GM19455 (cell line): Measurements from ENCODE around the gene MET.

ENCODE experiments used
- ATAC-seq: cut with Tn5 transposase; IDR thresholded peaks from one replicate; pipeline ENCODE4 v1.9.1; 2021; ENCODE audit not compliant: unreplicated experiment

The MET gene

DNA sequence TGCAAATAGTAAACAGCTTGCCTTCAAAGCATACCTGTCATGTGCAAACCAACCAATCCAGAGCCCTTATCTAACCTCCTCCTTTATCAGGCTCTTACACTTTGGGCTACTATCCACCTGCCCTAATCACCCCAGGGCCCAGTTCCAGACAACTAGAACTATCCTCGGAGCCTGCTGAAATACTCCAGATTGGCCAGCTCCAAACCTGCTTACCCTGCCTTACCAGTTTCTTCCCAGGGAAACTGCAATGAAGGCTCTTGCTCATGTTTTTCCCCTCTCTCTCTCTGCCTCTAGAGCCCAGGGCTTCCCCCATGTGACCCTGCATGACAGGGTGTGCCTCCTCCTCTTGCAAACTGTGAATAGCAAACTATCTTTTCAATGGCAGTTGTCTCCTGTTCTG lies 109.0 kb downstream of the MET start:
- ATAC-seq: no peak

DNA sequence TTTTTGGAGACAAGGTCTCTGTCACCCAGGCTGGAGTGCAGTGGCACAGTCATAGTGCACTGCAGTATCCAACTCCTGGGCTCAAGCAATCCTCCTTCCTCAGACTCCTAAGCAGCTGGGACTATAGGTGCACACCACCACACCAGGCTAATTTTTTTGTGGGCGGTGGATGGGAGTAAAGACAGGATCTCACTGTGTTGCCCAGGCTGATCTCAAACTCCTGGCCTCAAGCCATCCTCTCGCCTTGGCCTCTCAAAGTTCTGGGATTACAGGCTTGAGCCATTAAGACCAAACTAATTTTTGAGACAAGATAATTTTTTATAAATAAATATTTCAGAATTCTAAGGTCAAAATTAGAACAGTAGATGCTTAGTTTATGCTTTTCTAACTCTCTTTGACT lies 109.6 kb downstream of the MET start:
- no peak for ATAC-seq

DNA sequence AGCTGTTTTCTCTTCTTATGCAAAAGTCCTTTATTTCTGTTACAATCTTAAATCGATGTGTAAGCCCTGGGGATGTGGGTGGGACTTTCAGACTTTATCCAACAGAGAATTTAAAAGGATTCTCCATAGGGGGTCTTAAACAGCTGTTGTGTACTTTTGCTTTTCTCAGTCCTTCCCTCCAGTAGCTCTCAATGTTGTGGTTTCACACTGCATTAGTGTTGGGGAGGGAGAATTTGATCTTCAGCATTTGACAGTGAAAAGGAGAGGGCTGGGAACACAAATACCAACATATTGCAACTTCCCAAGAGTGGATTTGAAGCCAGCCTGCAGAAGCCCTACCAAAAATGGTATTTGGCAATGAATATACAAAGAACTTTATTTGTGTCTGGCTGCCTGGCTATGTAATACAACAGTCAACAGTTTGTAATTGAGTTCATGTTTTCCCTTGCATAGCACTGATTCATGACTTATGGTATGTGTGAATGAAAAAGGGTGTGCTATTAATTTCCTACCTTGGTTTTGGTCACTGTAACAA lies 110.2 kb downstream of the MET start:
- no peak for ATAC-seq

DNA sequence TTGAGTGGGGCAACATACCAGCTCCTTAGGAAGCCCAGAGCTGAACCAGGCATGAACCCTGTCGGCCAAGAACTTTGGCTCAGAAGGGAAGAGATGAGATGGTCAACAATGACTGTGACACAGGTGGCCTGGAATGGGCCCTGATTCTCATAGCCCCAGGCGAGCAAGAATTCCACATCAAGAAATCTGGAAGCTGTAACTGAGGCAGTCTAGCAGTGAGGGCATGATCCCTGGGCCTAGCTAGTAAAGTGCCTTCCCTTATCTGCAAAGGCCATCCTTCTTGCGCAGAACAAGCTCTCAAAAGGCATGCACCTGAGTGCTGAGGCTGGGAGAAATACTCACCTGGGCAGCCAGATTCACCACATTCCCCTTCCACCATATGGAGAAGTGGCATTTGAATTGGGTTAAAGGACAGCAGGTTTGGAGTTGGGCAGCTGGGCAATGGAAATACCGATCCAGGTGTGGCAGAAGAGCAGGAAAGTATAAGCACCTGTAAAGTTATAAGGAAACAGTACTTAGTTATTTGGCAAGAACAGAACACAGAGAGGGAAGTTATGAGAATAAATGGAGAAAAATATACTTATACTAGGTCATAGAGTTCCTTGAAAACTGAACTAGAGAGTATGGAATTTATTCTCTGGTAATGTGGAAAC lies 111.8 kb downstream of the MET start:
- ATAC-seq: no peak

DNA sequence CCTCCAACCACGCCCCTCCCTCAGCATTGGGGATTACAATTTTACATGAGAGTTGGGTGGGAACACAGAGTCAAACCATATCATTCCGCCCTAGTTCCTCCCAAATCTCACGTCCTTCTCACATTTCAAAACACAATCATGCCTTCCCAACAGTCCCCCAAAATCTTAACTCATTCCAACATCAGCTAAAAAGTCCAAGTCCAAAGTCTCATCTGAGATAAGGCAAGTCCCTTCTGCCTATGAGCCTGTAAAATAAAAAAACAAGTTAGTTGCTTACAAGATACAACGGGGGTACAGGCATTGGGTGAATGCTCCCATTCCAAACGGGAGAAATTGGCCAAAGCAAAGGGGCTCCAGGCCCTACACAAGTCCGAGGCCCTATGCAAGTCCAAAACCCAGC lies 112.7 kb downstream of the MET start:
- no peak for ATAC-seq

DNA sequence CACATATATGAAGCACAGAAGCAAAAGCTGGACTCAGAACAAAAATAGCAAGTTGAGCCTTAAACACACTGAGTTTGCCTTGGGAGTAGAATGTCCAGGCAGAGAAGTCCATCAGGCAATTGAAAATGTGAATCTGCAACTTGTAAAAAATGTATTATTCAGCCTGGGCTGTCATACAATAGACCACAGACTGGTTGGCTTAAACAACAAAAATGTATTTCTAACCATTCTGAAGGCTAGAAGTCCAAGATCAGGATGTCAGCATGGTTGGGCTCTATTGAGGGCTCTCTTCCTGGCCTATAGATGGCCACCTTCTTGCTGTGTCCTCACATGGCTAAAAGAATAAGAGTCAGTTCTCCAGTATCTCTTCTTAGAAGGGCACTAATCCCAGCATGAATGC lies 113.8 kb downstream of the MET start:
- no peak for ATAC-seq

DNA sequence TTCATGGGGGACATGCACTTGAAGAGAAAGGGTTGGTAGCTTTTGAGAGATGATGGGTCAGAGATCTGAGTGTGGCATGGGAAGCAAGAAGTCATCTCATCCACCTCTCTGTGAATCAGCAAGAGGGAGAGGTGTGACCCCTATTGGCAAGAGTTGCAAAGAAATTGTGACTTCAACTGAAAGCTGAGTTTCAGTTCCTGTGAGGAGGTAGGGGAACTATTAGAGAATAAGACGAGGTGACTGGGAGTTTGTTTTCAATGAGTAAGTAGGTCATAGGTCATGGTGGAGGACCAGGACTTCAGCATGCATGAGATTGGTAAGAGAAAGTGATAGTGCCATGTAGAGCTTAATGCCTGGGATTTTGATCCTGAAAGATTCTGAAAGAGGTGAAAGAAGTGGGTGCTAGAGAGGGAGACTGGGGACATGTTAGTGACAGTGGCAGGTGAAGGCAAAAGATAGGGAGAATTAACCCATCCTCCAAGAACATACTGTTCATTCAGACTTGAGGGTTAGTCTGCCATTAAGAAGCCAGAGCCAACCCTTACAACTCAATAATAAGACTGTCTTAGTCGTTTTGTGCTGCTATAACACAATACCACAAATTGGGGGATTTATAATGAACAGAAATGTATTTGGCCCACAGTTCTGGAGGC lies 114.9 kb downstream of the MET start:
- peak; percentile 98 for ATAC-seq

DNA sequence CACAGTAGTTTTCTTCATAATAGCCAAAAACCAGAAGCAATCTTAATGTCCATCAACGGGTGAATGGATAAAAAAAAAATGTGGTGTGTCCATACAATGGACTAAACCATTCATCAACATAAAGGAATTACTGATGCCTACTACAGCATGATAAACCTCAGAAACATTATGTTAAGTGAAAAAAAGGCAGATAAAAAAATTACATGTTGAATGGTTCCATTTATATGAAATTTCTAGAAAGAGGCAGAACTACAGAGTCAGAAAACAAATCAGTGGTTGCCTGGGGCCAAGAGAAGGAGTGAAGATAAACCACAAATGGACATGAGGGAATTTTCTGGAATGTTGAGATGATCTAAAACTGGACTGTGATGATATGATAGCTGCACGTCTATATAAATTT lies 115.9 kb downstream of the MET start:
- ATAC-seq: no peak

DNA sequence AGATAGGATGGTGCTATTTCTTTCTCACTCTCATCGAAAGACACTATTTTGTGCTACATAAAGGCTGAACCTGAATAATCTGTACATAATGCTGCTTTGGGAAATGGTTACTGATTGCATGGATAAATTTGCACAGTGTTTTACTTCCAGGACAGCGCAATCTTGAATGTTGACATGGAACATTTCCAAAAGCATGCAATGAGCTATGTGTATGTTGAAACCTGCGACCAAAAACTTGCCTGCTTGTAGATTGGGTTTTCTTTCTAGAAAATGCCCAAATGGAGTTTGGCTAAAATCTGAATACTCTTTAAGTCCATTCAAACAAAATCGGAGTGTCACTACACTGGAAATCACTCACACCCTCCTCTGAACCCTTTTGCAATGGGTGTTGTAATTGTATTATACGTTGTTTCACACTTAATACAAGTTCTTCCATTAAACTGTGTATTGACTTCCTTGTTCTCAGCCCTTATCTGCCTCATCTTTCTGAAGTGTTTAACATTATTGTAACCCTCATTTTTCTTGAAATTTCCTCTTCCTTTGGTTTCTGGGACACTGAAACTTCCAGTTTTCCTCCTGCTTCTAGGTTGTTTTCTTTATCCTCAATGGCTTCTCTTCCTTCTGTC lies 116.7 kb downstream of the MET start:
- ATAC-seq: no peak

DNA sequence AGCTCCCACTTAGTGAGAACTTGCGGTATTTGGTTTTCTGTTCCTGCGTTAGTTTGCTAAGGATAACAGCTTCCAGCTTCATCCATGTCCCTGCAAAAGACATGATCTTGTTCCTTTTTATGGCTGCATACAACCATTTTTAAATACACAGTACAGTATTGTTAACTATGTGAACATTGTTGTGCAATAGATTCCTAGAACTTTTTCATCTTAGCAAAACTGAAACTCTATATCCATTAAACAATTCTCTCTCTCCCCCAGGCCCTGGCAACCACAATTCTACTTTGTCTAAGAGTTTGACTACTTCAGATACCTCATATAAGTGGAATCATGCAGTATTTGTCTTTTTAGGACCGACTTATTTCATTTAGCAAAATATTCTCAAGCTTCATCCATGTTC lies 118.0 kb downstream of the MET start:
- no peak for ATAC-seq

DNA sequence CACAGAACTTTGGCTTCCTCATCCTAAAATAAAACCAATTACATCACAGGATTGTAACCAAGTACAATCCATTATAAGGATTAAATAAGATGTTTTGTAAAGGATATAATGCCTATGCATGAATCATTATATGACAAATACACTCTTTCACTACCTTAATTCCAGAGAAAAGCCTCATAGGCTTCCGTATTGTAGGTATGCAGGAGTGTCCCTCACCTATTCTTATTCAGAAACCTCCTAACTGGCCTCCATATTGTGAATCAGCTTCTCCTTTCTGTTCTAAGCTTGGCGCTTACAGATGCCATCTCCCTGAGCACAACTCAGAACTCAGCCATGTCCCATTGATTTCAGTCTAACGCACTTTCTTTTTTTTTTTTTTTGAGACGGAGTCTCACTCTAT lies 120.8 kb downstream of the MET start:
- ATAC-seq: no peak

DNA sequence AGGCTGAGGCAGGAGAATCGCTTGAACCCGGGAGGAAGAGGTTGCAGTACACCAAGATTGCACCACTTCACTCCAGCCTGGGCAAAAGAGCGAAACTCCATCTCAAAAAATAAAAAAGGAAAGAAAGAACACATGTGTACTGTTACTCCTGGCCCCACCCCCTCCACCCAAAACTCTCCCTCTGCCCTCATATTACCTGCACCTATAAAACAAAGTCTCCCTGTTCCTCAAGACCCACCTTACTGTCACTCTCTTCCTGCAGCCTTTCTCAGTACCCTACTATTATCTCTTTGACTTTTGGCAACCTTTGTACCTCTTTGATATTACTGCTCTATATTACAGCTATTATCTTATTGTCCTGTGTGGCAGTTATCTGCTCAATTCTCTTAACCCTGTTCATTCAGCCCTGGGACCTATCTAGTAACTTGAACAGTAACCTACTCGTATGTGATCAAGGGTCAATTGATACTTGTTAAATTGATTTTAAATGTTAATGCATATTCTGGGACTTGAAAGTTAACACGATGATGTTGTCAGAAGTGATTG lies 121.9 kb downstream of the MET start:
- ATAC-seq: no peak

DNA sequence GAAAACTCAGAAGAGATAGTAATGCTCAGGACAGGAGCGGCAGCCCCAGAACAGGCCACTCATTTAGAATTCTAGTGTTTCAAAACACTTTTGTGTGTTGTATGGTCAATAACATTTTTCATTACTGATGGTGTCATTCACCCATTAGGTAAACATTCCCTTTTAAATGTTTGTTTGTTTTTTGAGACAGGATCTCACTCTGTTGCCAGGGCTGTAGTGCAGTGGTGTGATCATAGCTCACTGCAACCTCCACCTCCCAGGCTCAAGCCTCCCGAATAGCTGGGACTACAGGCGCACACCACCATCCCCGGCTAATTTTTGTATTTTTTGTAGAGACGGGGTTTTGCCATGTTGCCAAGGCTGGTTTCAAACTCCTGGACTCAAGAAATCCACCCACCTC lies 124.5 kb downstream of the MET start:
- no peak for ATAC-seq

DNA sequence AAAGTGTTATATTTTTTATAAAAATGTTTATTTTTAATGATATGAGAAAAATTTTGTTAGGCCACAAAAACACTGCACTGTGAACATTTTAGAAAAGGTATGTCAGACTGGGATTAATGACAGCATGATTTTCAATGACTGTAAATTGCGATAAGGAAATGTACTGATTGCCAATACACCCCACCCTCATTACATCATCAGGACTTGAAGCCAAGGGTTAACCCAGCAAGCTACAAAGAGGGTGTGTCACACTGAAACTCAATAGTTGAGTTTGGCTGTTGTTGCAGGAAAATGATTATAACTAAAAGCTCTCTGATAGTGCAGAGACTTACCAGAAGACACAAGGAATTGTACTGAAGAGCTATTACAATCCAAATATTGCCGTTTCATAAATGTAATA lies 125.6 kb downstream of the MET start:
- ATAC-seq: no peak

DNA sequence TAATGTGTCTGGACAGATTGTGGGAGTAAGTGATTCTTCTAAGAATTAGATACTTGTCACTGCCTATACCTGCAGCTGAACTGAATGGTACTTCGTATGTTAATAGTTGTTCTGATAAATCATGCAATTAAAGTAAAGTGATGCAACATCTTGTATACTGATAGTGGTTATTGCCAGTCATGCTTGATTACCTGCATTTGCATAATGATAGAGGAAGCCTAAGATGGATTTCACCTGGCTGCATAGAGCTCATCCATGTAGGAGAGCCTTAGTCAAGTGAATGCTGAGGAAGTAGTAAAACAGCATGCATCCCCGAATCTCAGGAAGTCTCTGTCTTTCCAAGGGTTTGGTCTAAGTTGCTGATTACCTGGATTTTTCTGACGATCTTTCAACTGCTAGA lies 126.2 kb downstream of the MET start:
- no peak for ATAC-seq

DNA sequence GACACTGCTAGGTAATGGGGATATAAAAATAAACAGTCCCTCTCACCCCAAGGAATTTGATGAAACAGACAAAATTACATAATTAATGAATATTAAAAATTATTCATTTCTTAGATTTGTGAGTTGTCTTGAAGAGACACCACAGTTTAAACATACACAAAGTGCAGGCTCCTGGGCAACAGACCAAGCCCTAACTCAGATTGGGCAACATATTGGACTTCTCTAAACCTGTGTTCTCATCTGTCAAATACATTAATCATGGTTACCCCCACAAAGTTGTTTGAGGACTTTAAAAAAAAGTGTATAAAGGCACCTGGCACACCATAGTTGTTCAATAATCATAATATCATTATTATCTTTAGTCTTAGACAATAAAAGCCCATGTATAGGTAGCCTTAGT lies 127.9 kb downstream of the MET start:
- ATAC-seq: no peak

DNA sequence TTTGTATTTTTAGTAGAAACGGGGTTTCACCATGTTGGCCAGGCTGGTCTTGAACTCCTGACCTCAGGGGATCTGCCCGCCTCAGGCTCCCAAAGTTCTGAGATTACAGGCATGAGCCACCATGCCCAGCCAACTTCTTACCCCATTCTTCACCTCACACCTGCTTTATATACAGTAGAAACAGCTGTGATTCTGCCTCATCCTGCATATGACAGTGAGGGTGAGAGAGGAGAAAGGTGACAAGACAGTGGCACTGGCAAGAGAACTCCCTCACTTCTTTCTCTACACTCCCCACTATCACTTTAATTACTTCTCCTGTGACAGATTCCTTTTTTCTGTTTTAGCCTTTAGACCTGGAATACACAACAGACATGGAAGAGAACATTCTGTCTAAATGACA lies 128.6 kb downstream of the MET start:
- ATAC-seq: no peak

DNA sequence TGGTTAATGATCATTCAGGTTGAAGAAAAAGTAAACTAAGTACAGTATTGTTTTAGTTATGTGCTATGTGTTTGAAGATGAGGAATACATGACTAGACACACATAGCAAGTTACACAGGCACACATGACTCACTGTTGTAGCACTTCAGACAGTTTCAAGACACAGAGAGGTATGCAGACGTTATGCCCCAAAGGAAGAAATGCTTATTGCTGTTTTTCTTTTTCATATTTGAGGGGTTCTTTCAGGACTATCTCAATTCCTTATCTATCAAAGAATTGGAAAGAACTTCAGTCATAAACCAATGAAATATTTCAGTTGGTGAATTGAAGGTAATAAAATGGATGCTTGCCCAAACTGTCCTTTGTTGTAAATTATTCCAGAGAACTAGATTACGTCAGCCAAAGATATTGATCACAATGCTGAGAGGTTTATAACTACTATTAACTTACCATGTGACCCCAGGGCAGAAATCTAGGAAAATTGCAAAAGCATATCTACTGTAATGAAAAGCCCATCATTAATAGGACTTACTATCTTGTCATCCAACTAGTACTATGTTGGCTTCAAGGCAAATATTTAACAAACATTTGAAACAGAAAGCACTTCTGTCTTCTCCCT lies 129.2 kb downstream of the MET start:
- no peak for ATAC-seq

DNA sequence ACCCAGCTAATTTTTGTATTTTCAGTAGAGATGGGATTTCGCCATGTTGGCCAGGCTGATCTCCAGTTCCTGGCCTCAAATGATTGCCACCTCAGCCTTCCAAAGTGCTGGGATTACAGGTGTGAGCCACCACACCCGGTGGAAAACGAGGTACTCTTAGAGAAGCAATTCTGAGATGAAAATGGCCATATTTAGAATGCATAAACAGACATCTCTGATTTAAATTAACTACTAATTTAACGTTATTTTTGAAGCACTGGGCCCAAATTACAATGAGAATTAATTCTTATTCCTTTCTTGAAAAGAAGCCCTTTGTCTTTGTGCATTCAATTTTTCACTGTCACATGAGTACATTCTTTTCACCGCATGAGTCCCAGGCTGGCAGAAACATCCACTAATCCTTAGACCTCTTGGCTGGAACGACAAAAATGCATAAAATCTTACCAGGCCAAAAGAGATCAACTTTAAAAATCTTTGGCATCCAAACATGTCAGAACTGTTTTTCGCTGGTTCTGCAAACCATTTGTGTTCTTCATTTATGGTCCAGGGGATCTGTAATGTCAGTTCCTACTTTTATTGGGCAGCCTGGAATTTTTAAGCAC lies 130.2 kb downstream of the MET start:
- no peak for ATAC-seq

DNA sequence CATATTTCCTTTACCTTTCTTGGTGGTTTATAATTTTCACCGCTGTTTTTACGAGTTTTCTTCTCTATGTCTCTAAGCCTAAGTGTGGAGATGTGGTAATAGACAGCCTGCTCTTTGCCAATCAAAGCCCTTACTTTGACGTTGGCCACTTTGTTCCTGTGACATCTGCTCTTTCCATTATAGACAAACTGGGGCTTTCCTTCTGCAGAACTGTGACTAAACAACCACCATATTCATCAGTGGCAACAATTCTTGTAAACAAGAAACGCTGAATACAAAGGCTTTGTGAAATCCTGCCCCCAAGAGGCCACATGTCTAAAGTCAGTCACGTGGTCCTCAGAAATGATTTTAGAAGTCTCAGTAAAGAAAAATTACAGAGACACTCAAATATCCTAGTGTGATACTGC lies 130.8 kb downstream of the MET start:
- peak; percentile 71 for ATAC-seq

DNA sequence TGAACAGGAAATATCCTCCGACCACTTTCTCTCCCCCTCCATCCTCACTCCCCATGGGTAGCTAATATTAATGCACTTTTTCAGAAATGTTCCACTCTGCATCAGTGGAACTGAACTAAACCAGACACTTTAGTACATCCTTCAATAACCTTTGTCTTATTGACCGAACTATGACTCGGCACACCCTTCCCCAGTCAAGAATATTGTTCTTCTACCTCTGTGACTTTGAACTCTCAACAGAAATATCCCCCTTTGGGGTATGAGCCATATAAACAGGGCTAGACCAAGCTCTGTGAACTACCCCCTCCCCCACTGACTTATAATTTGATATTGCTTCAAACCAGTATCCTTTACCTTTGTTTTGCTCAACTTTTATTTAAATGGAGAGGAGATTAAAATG lies 132.5 kb downstream of the MET start:
- no peak for ATAC-seq
